AG09319 (cell line): Measurements from ENCODE around the gene AKAP3.

ENCODE experiments used
- DNase-seq: peaks from one replicate; pipeline ENCODE4 v3.0.0-alpha.2; 2010; ENCODE audit warnings: low read depth; ENCODE audit errors: extremely low read depth
- TF ChIP-seq, protein P1 (sequence below): IDR thresholded peaks from 2 replicates; pipeline ENCODE4 v1.5.1; 2011; ENCODE audit warnings: low read depth, mild to moderate bottlenecking, inconsistent platforms, low read length, moderate library complexity

AKAP3 gene

DNA sequence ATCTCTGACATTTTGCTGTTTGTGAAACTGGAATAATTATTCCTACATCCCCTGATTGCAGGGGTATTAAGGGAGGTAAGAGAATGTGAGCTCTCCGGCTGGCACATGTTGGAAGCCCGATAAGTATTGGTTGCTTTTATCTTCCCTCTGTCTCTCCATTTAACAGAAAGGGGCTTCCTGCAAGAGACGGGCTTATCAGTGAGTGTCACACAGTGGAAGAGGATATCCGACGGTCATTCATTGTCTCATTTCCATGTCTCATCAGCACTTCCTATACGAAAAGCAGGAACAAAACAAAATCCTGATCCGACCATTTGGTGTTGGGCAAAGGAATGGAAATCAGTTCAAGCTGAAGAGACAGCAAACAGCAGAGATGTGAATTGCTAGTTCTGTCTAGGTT lies 76.2 kb downstream of the AKAP3 start:
- no peak for DNase-seq

DNA sequence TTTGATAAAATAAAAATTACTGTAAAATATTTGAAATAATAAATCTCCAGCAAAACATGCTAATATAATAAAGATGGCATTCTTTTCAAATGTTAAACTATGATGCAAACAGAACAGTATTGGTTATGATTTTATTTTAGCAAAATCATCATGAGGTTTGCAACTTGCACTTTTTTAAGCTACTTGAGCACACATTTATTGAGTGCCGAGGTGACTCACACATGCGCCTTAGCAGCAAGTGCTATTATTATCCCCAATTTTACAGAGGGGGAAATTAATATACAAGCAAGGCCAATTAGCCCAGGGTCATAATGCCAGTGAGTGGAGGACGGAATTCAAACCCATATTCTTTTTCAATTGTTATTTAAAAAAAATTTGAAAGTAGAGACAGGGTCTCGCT lies 79.6 kb downstream of the AKAP3 start:
- no peak for DNase-seq
- TF ChIP-seq, protein P1, sequence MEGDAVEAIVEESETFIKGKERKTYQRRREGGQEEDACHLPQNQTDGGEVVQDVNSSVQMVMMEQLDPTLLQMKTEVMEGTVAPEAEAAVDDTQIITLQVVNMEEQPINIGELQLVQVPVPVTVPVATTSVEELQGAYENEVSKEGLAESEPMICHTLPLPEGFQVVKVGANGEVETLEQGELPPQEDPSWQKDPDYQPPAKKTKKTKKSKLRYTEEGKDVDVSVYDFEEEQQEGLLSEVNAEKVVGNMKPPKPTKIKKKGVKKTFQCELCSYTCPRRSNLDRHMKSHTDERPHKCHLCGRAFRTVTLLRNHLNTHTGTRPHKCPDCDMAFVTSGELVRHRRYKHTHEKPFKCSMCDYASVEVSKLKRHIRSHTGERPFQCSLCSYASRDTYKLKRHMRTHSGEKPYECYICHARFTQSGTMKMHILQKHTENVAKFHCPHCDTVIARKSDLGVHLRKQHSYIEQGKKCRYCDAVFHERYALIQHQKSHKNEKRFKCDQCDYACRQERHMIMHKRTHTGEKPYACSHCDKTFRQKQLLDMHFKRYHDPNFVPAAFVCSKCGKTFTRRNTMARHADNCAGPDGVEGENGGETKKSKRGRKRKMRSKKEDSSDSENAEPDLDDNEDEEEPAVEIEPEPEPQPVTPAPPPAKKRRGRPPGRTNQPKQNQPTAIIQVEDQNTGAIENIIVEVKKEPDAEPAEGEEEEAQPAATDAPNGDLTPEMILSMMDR, result no peak

More for the DNA sequence above, 76.2 kb downstream of the AKAP3 start:
- TF ChIP-seq, protein P1, result no peak

DNA sequence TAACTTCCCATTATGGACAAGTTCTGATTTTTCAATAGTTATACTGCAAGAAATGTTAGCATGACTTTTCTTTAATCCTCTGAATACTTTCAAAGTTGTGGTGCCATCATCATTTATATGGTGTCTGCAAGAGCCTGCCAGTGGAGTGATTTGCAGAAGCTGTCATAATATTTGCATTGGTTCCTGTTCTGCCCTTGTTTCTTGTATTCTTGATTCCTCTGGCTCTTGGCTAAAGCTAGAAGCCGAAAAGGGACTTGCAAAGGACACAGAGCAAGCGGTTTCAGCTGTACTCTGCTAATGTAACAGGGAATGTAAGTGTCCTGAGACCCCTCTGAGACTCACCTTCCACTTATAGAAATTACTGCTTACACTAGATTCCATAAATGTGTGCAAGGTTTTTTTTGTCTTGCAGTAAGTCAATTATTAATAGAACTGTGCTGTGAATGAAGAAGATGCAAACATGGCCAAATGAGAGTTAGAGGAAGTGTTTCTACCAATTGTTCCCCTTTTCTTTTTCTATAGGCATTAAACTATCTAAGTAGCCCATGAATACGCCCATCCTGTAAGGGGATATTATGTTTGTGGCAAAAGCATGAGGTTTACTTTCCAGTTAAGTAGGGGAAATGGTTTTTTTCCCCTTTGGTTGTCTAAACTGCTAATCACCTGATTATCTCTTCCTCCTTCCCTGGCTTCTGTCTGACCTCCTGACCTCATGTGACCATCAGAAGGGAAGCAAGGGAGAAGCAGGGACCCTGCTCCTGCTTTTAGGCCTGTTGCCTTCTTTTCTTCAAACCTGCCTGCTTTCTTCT lies 81.6 kb downstream of the AKAP3 start:
- TF ChIP-seq, protein P1, result no peak
- no peak for DNase-seq

DNA sequence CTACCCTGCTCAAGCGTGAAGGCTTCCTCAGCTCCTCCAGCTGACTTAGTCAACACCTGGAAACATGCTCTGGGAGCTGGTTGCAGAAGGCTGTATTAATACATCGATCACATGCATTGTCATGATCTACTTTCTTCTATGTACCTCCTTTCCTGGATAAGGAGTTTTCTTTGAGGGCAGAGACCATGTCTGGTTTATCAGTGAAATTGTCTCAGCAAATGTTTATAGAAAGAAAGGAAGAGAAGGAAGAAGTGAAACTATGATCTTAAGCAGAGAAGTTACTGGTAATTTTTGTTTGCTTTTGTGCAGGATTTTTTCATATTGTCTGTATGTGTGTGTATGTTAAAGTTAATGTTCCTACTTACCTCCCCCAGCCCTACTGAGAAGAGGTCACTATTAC lies 82.4 kb downstream of the AKAP3 start:
- TF ChIP-seq, protein P1, result no peak
- DNase-seq, result no peak
